Glomerular endothelial cell (primary cell): ENCODE results near the gene GPSM1. TPM values are rescaled to one million over a fixed set of nuclear protein-coding genes. Genes with fewer than 3 reads are reported as not detected.

Source experiments
- DNase-seq: peaks from one replicate; pipeline ENCODE4 v3.0.0-alpha.2; 2011; ENCODE audit warnings: low read depth, low spot score; ENCODE audit errors: extremely low read depth
- total RNA-seq: library from RNA; depleted of rRNA; stranded (reverse); fragments of >200 nt; gene quantifications from 2 replicates; pipeline ENCODE4 v1.2.3, GENCODE V29; 2015

GPSM1 gene
- total RNA-seq, 1 donor from 2014 or later: 45.0 TPM

DNA sequence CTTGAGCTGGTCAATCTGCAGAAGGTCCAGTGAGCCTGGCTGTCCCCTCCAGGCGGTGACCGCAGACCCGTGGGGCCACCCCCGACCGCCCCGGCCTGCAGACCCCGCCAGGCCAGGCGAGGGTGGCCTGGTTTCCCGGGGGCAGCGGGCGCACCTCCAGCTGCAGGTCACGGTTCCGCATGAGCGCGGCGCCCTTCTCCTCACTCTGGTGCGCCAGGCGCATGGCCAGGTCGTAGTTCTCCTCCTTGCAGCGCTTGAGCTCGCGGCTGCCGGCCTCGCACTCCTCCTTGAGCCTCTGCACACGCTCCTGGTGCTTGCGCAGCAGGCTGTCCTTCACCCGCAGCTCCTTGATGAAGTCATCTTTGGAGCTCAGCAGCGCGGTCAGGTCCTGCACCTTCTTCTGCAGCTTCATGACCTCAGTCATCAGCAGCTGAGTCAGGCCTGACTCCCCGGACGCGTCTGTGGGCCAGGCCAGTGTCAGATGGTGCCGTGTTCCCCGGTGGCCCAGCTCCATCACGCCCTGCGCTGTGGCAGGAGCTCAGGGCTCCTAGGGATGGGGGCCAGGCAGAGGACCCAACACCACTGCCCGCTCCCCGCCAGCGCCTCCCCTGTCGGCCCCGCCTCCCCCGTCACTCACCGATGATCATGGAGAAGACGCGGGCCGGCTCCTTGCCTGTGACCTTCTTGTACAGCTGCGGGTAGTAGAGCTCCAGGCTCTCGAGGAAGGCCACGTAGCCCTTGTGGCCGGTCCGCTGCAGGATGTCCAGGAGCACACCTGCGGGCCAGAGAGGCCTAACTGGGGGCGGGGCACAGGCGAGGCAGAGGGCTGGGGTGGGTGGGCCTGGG lies 43.6 kb downstream of the GPSM1 start:
- DNase-seq: no peak

DNA sequence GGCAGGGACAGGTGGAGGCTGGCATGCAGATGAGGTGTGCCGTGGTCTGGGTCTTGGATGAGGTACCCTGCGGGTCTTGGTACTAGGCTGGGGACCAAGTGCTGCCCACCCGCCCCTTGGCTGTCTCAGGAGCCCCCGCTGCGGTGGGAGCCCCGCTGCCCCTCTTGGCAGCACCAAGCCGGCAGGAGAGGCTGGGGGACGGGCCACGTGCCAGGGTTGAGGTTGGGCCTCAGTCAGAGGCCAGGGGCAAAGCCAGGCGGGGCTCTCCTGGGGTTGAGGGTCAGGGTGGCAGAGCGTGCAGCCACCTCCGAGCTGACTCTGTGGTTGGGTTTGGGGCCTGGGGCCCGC lies 44.2 kb downstream of the GPSM1 start:
- DNase-seq: no peak

DNA sequence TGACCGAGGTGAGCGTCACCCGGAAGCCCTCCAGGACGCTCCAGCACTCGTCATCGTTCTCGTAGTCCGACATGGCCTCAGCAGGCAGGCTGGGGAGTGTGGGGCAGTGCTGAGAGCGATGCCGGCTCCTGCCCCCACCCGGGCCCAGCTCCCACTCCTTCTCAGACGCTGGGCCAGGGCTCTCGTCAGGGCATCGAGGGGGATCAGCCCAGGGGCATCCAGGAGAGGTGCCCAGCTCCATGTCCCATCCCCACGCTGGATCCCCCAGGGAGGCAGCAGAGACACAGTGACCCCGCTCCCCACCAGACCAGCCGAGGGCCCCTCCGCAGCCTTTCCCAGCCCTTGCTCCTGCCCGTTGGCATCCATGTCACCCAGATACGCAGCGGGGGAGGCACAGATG lies 44.7 kb downstream of the GPSM1 start:
- no peak for DNase-seq

DNA sequence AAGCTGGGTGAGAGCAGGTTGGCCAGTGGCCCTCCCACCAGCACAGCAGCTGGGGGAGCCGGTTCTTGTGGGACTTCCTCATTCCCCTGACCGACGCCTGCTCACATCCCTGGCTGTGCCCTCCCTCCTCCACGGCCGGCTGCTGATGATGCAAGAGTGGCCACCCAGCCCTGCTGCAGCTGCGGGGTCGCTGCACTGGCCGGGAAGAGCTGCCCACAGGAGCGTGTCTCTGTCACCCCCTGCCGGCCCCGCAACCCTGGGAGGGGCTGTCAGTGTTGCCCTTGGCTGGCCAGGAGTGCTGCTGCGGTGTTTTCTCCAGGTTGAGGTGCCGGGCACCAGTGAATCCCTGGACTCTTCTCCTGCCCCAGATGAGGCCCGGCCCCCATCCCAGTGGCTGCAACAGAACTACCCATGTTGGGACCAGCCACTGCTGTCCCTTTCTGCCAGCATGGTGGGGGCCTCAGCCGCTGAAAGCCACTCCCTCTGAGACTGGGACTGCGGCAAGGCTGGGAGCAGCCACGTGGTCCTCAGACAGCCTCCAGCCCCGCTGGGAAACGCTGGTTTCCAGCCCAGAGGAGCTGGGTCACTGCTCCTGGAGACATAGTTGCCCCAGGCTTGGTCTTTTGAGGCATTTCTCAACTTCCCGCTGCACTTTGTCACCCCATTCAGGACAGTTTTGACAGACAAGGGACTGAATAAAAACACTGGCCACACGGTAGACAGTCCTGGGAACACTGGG lies 45.4 kb downstream of the GPSM1 start:
- DNase-seq: no peak

DNA sequence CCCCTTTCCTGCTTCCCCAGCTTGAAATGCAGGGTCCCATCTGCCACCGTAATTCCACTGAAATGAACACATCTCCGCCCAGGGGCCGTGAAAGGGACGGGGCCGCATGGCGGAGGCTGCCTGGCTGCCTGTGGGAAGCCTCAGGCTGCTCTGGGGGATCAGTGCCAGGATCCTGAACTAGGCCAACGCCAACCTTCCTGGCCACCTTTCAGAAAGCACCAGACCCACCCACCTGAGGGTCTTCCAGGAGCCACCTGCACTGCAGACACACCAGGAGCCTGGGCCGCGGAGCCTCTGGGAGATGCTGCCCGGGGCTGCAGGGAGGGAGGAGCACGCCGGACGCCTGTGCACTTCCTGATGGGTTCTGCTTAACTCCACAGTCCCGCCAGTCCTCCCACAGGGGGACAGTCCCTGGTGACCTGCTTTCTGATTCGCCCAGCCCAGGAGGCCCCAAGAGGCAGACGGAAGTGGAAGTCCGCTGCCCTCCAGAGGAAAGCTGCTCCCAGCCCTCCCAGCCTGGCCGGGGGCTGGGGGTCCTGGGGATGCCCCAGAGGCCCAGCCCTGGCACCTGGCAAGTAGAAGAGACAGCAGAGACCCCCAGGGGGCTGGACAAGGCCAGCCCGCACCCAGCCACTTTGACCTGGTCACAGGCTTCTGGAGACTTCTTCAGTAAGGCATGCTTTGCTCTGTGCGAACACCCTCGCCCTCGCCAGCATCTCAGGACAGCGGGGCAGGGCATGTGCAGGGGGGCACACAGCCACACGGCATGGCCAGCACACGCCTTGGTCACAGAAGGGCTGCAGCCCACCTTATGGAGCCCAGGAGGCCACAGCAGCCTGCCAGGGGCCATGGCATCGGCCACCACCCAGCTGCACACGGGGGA lies 46.2 kb downstream of the GPSM1 start, which contains the start of gene CARD9:
CARD9 (minus strand) TSS at position 370 of the 883 bp plus-strand sequence. CDS start 1,591 bp downstream, outside the sequence.
- DNase-seq: no peak

DNA sequence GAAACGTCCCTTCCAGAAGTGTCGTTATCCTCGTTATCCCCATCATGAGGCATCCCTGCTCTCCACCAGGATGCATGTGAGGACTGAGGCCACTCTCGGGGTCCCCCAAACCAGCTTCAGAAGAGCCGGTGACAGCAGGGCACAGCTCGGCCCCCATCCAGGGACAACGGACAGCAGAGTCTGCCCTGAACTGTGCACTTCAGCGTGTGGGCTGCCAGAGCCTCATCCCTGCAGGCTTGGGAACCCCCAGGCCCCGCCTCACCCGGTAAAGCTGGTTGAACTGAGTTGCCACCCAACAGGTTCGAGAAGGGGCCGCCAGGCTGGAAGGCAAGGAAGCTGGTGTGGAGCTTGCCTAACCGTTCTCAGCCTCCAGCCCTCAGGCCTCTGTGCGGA lies 46.8 kb downstream of the GPSM1 start:
- DNase-seq: no peak

DNA sequence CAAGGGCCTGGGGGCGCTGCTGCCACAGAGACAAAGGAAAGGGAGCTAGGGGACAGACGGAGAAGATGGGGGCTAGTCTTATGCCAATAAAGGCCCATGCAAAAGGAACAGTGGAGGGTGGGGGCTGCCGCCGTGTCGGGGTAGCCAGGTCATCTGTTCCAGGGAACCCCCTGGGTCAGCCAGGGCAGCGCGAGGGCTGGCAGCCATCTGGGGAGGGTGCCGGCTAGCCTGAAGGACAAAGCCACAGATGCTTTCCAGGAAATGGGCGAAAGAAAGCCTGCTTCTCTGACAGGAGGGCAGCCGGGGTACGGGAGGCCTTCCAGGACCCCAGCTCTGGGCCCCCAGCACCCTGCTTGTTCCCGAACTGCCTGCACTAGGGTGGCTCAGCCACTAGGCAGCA lies 47.8 kb downstream of the GPSM1 start:
- no peak for DNase-seq

DNA sequence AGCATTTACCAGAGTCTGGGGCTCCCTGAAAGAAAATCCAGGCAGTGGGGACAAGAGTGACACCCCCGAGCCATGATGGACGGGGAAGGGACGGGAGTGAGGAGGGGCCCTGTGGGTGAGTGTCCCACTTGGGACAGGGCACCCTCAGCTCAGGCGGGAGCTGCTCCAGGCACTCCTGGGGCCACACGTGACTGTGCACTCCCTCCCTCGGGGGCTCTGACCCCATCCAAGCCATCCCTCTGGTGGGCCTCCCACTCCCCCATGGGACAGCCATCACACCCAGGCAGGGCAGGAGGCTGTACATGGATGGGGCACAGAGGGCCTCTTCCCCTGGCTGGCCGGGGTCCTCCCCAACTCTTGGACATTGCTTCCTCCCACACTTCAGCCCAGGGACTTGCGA lies 49.1 kb downstream of the GPSM1 start:
- DNase-seq: no peak

DNA sequence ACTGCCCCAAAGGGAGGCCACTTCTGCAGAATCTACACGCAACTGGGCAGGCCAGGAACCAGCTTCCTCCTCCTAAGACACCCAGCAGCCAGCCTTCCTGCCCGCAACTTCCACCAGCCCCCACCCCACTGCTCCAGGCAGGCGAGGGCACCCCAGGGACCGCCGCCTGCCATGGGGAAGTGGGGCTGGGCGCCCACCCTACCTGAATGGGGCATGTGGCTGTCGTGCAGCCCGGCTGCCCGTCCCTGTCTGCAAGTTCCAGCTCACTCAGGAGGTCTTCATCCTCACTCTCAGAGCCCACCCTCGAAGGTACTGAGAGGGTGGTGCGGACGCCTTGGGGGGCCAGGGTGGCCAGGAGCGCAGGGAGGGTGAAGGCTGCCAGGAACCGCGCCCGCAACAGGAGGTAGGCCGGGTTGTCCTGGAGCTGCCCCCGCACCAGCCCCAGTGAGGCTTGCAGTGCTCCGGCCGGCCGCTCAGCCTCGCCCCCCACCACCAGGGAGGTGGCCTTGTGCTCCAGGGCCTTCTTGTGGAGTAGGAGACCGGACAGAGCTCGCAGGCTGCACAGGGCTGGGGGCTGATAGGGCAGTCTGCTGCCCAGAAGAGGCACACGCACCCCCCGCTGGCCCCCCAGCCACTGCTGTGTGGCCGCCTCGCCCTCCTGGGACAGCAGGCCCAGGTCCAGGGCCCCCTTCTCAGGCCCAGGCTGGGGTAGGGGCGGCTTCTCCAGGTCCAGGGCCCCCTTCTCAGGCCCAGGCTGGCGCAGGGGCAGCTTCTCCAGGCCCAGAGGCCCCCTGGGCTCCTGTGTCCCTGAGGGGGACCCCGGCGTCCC lies 50.2 kb downstream of the GPSM1 start:
- DNase-seq: no peak

DNA sequence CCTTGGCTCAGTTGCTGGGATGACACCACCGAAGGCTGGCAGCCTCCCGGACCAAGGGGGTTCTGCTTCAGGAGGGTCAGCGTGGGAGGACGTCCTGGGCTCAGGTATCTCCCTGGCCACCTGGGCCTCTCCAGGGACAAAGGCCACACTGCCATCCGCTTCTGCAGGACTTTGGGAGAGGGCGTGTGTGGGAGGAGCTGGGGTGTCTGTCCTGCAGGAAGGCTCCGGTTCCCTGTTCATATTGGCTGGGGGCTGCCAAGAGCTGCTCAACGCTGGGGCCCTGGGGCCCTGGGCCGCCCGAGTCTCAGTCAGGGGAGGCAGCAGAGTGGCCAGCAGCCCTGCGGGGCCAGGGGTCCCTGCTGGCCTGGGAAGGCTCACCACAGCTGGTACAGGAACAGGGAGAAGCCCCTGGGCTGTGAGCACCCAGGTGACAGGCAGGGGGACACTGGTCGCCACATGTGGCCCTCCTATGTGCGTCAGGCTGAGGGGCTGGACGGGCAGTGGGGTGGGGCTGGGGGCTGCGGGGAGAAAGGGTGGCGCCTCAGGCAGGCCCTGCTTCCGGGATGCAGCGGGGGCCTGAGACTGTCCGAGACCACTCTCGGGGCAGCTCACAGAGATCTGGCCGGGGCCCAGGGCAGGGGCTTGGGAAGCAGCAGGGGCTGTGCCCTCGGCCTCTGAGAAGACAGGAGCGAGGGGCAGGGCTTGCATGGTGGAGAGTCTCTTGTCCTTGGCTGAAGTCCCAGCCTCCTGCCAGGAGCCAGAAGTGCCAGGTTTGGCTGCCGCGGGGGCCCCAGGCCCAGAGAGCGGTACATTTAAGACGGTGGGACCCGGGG lies 51.0 kb downstream of the GPSM1 start:
- DNase-seq: no peak

DNA sequence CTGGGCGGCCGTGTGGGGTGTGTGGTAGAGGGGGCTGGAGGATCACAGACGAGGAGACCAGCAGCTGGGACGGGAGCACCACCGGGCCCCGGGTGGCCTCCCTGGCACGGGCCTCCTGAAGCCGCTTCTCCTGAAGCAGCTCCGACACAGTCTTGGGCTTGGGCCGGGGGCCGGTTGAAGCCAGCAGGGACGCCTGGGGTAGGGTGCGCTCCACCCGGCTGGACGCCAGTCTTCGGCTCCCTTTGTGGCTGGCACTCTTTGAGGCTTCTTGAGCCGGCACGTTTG lies 51.6 kb downstream of the GPSM1 start:
- no peak for DNase-seq

DNA sequence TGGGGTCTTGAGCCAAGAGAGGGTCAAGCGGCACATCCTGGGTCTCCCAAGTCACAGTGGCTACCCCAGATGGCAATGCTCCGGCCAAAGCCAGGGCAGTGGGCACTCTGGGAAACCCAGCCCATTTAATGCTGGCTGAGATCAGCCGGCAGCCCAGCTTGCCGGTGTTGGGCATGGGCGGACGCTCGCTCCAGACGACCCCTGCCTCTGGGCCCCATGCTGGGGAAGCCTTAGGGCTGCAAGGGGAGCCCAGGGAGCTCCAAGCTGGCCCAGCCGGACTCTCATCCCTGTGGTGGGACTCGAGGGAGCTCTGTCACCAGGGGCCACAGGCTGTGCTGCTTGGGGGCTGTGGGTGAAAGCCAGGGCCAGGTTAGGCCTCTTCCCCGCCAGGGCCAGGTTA lies 52.1 kb downstream of the GPSM1 start:
- DNase-seq: no peak

DNA sequence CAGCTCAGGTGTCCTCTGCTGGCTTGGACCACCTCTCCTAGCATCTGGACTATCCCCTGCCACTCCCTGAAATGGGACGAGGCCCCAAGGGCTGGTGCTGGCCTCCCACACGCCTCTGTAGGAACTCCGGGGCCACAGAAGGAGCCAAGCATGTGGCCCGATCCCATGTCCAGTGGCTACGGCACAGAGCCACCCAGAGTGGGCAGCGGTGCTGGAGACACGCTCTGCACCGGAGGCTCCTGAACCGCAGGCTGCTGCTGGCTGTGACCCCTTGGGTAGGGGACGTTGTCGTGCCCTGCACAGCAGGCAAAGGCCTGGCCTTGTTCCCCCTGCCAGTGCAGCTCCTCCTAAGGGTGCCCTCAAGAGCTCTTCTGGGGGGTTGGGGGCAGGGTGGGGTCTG lies 52.6 kb downstream of the GPSM1 start:
- DNase-seq: no peak

DNA sequence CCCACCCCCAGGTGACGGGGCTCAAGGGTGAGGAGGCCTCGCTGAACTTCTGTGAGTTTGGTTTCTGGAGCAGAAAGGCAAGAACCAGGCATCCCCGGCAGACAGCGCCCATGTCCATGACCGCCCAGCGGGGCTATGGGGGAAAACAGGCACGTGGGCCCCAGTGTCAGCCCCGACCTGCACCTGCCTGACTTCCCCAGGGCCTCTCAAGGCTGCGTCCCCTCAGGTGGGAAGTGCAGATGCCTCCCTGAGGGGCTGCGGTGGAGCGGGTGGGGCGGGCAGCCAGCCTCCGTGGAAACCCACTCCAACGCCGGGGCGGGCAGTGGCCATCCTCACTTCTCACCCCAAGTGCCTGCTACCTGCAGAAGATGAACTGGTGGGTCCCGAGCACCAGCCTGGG lies 53.0 kb downstream of the GPSM1 start:
- DNase-seq: no peak

DNA sequence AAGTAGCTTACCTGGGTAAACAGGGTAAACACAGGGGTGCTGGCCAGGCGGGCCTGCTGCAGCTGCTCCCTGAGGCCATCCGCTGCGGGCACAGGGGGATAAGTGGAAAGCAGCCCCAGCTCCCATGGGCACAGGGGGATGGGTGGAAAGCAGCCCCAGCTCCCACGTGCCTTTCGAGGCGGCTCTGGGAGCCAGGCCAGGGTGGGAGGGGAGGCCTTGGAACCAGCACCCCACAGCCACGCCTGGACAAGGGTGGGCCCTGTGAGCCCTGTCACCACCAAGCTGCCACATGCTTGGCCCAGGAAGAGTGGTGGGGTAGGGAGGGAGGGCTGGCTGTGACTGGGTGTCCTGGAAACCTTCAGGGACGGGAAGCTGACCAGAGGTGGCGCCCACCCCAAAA lies 54.0 kb downstream of the GPSM1 start:
- no peak for DNase-seq

DNA sequence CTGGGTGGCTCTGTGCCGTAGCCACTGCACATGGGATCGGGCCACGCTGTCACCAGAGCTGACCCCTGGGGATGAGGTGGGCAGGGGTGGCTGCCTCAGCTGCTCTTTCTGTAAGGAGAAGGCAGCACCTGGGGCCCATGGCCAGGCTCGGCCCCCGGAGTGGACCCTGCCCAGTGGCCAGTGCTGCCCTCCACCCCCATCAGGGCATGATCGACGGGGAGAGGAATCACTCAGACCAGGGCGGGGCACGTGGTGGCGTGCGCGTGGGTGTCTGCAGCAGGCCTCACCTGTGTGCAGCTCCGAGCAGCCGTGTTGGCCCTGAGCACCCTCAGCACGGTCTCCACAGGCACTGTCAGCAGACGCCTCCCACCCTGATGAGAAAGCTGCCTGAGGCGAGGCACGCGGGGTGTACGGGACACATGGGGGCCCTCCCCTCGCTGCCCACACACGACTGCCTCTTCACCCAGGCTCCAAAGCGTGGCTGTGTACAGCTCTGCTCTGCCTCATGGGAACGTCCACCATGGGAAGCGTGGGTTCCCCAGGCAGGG lies 54.7 kb downstream of the GPSM1 start:
- DNase-seq: no peak

DNA sequence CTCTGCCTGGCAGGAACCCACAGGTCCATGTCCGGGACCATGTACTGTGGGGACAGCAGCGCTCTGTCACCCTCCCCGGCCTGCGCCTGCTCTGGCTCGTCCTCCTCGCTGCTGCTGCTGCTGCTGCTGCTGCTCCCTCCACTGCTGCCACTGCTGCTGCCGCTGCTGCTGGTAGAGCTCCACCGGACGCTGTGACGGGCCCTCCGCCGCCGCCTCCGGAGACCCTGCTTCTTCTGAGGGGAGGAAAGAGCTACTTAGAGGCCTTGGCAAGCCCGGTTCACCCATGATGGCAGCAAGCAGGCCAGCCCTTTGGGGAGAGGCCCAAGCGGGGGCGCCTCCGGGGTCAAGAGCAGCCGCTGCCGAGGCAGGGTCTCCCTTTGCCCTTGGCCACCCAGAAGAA lies 56.1 kb downstream of the GPSM1 start:
- DNase-seq: no peak

DNA sequence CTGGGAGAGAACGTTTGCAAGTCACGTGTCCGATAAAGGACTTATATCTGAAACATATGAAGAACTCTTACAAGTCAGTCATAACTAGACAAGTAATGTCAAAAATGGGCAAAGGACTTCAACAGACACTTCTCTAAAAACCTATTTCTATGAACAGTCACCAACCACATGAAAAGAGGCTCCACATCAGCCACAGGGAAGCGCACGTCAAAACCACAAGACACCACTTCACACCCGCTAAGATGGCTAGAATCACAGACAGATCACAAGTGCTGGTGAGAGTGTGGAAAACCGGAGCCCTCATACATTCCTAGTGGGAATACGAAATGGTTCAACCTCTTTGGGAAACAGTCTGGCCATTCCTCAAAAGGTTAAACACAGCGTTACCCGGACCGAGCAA lies 57.7 kb downstream of the GPSM1 start:
- no peak for DNase-seq

DNA sequence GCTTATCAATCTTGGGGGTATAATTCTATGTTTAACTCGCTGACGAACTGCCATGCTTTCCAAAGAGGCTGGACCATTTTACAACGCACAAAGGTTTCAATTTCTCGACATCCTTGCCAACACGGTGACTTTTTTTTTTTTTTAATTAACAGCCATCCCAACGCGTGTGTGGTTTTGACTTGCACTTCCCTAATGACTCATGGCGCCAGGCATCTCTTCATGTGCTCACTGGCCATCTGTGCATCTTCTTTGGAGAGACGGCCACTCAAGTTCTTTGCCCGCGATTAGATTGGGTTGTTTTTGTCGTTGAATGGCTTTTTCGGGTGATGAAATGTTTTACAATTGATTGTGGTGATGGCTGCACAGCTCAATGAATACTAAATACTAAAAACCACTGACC lies 58.7 kb downstream of the GPSM1 start:
- no peak for DNase-seq
